Endothelial cell of hepatic sinusoid (primary cell): ENCODE results near the gene RPS6KA2.

Experiments used
- in situ Hi-C: cut with HindIII; loops from 2 replicates; pipeline ENCODE4 v1.10.0; 2017; ENCODE audit warnings: low sequenced_read_pairs

Gene RPS6KA2

GRCh38 chr6:166636191-166636933 is 9.3 kb upstream of the RPS6KA2 start:
- in situ Hi-C loops: loop anchor here (5.0 kb wide), 1 partner anchor 101 kb away; no protein-coding TSS in a partner anchor

- in situ Hi-C loops: loop anchor here (5.0 kb wide), 1 partner anchor 102 kb away; no protein-coding TSS in a partner anchor
Observed at GRCh38 chr6:166635013-166635970, 8.2 kb upstream of the RPS6KA2 start.

- in situ Hi-C loops: loop anchor here (5.0 kb wide), 1 partner anchor 82 kb away; no protein-coding TSS in a partner anchor
Observed at GRCh38 chr6:166634581-166634980, 7.5 kb upstream of the RPS6KA2 start.

- in situ Hi-C loops: loop anchor here (5.0 kb wide), 1 partner anchor 82 kb away; no protein-coding TSS in a partner anchor
Observed at GRCh38 chr6:166633732-166634535, 6.9 kb upstream of the RPS6KA2 start.

- in situ Hi-C loops: loop anchor here (5.0 kb wide), 1 partner anchor 80 kb away; no protein-coding TSS in a partner anchor
Observed at GRCh38 chr6:166632731-166633130, 5.7 kb upstream of the RPS6KA2 start.

- in situ Hi-C loops: loop anchor here (5.0 kb wide), 1 partner anchor 78 kb away; no protein-coding TSS in a partner anchor
Observed at GRCh38 chr6:166630462-166630861, 3.4 kb upstream of the RPS6KA2 start.

- in situ Hi-C loops: loop anchor here (5.0 kb wide), 1 partner anchor 77 kb away; no protein-coding TSS in a partner anchor
Observed at GRCh38 chr6:166629628-166630027, 2.6 kb upstream of the RPS6KA2 start.

GRCh38 chr6:166627875-166628801 is 1.1 kb upstream of the RPS6KA2 start:
- in situ Hi-C loops: no loop called here

- in situ Hi-C loops: no loop called here
Observed at GRCh38 chr6:166626177-166627032, 646 bp downstream of the RPS6KA2 start.

- in situ Hi-C loops: no loop called here
Observed at GRCh38 chr6:166625356-166625755, 1.7 kb downstream of the RPS6KA2 start.

- in situ Hi-C loops: no loop called here
Observed at GRCh38 chr6:166624275-166624674, 2.8 kb downstream of the RPS6KA2 start.

GRCh38 chr6:166623318-166623717 is 3.7 kb downstream of the RPS6KA2 start:
- in situ Hi-C loops: no loop called here

- in situ Hi-C loops: no loop called here
Observed at GRCh38 chr6:166621114-166621540, 5.9 kb downstream of the RPS6KA2 start.

GRCh38 chr6:166620478-166621113 is 6.5 kb downstream of the RPS6KA2 start:
- in situ Hi-C loops: no loop called here

GRCh38 chr6:166619912-166620311 is 7.1 kb downstream of the RPS6KA2 start:
- in situ Hi-C loops: no loop called here

GRCh38 chr6:166618866-166619761 is 7.9 kb downstream of the RPS6KA2 start:
- in situ Hi-C loops: no loop called here

- in situ Hi-C loops: no loop called here
Observed at GRCh38 chr6:166618251-166618650, 8.8 kb downstream of the RPS6KA2 start.
